SK-N-SH treated with all-trans-retinoic acid at 6 μM for 48 hours (cell line): ENCODE data around the gene CGNL1.

Experiments used
- ARNTL ChIP-seq: fragments of 450-650 bp; formaldehyde crosslinking; IDR thresholded peaks from 2 replicates; pipeline ENCODE4 v1.5.0; 2020; ENCODE audit warnings: low read depth, mild to moderate bottlenecking, moderate library complexity, borderline replicate concordance
- CREB5 ChIP-seq: fragments of 250-450 bp; sonication (Bioruptor Pico); IDR thresholded peaks from 2 replicates; pipeline ENCODE4 v1.5.1; 2020; ENCODE audit warnings: low read depth, mild to moderate bottlenecking, moderate library complexity
- ESRRG ChIP-seq: fragments of 250-450 bp; sonication (Bioruptor Pico); IDR thresholded peaks from 2 replicates; pipeline ENCODE4 v1.6.1; 2021; ENCODE audit warnings: mild to moderate bottlenecking
- GLIS3 ChIP-seq: fragments of 250-450 bp; sonication (Bioruptor Pico); IDR thresholded peaks from 2 replicates; pipeline ENCODE4 v1.5.0; 2020; ENCODE audit warnings: mild to moderate bottlenecking, moderate library complexity
- ISL1 ChIP-seq: fragments of 250-450 bp; sonication (Bioruptor Pico); IDR thresholded peaks from 2 replicates; pipeline ENCODE4 v2.1.2; 2022; ENCODE audit warnings: mild to moderate bottlenecking, moderate library complexity
- OSR1 ChIP-seq: fragments of 250-450 bp; sonication (Bioruptor Pico); IDR thresholded peaks from 2 replicates; pipeline ENCODE4 v1.8.0; 2022; ENCODE audit warnings: moderate library complexity, mild to moderate bottlenecking, inconsistent platforms
- PATZ1 ChIP-seq: fragments of 250-450 bp; sonication (Bioruptor Pico); IDR thresholded peaks from 2 replicates; pipeline ENCODE4 v1.8.0; 2020; ENCODE audit warnings: mild to moderate bottlenecking, moderate library complexity, borderline replicate concordance
- RARB ChIP-seq: fragments of 250-450 bp; sonication (Bioruptor Pico); IDR thresholded peaks from 2 replicates; pipeline ENCODE4 v1.8.0; 2021; ENCODE audit warnings: mild to moderate bottlenecking, moderate library complexity
- ZFP3 ChIP-seq: fragments of 250-450 bp; sonication (Bioruptor Pico); IDR thresholded peaks from 2 replicates; pipeline ENCODE4 v1.5.0; 2020; ENCODE audit warnings: mild to moderate bottlenecking, moderate library complexity
- ZFP30 ChIP-seq: fragments of 450-650 bp; formaldehyde crosslinking; IDR thresholded peaks from 2 replicates; pipeline ENCODE4 v1.5.0; 2022; ENCODE audit warnings: mild to moderate bottlenecking, moderate library complexity
- ZNF565 ChIP-seq: fragments of 450-650 bp; formaldehyde crosslinking; conservative IDR thresholded peaks from 2 replicates; pipeline ENCODE4 v1.5.0; 2020; ENCODE audit warnings: low read depth, mild to moderate bottlenecking, moderate library complexity
- ZNF8 ChIP-seq: fragments of 450-650 bp; formaldehyde crosslinking; IDR thresholded peaks from 2 replicates; pipeline ENCODE4 v1.5.0; 2020; ENCODE audit warnings: mild to moderate bottlenecking, moderate library complexity
- TF ChIP-seq, protein P1 (sequence below): fragments of 250-450 bp; sonication (Bioruptor Pico); IDR thresholded peaks from 2 replicates; pipeline ENCODE4 v1.5.0; 2020; ENCODE audit warnings: mild to moderate bottlenecking, moderate library complexity

- TF ChIP-seq ISL1 (no peak), ARNTL (CRISPR knock-in tag) (no peak), OSR1 (no peak), ZFP3 (CRISPR knock-in tag) (no peak), PATZ1 (CRISPR knock-in tag) (no peak), ZNF565 (CRISPR knock-in tag) (no peak), CREB5 (CRISPR knock-in tag) (no peak), ZFP30 (CRISPR knock-in tag) (no peak), ESRRG (no peak), ZNF8 (CRISPR knock-in tag) (no peak), RARB (CRISPR knock-in tag) (no peak), GLIS3 (CRISPR knock-in tag) (no peak)
- TF ChIP-seq, protein P1, sequence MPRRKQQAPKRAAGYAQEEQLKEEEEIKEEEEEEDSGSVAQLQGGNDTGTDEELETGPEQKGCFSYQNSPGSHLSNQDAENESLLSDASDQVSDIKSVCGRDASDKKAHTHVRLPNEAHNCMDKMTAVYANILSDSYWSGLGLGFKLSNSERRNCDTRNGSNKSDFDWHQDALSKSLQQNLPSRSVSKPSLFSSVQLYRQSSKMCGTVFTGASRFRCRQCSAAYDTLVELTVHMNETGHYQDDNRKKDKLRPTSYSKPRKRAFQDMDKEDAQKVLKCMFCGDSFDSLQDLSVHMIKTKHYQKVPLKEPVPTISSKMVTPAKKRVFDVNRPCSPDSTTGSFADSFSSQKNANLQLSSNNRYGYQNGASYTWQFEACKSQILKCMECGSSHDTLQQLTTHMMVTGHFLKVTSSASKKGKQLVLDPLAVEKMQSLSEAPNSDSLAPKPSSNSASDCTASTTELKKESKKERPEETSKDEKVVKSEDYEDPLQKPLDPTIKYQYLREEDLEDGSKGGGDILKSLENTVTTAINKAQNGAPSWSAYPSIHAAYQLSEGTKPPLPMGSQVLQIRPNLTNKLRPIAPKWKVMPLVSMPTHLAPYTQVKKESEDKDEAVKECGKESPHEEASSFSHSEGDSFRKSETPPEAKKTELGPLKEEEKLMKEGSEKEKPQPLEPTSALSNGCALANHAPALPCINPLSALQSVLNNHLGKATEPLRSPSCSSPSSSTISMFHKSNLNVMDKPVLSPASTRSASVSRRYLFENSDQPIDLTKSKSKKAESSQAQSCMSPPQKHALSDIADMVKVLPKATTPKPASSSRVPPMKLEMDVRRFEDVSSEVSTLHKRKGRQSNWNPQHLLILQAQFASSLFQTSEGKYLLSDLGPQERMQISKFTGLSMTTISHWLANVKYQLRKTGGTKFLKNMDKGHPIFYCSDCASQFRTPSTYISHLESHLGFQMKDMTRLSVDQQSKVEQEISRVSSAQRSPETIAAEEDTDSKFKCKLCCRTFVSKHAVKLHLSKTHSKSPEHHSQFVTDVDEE (CRISPR knock-in tag), result no peak
Observed at GRCh38 chr15:57403566-57404325, 27.4 kb downstream of the CGNL1 start.
